SJSA1 (cell line): ENCODE measurements around the gene SPATA24. TPM values are rescaled to one million over a fixed set of nuclear protein-coding genes. Genes with fewer than 3 reads are reported as not detected.

Source experiments
- DNase-seq, 2 experiments: peaks; one replicate each; pipeline ENCODE4 v3.0.0-alpha.2; 2015 to 2020; ENCODE audit warnings: low spot score in 2 of 2, low read depth in 1 of 2
- H3K27ac ChIP-seq: fragments of 250-450 bp; sonication (Bioruptor Pico); 2 replicates; pipeline ENCODE4 v1.5.1; 2020; ENCODE audit warnings: mild to moderate bottlenecking, moderate library complexity
- H3K27me3 ChIP-seq: fragments of 250-450 bp; sonication (Bioruptor Pico); replicated peaks from 2 replicates; pipeline ENCODE4 v1.5.1; 2020; ENCODE audit warnings: mild to moderate bottlenecking, moderate library complexity
- H3K36me3 ChIP-seq: fragments of 250-450 bp; sonication (Bioruptor Pico); 2 replicates; pipeline ENCODE4 v1.5.1; 2020; ENCODE audit warnings: mild to moderate bottlenecking
- H3K4me1 ChIP-seq: fragments of 250-450 bp; sonication (Bioruptor Pico); replicated peaks from 2 replicates; pipeline ENCODE4 v1.6.1; 2021; ENCODE audit warnings: mild to moderate bottlenecking
- H3K4me3 ChIP-seq: fragments of 250-450 bp; sonication (Bioruptor Pico); 2 replicates; pipeline ENCODE4 v1.5.1; 2020; ENCODE audit warnings: mild to moderate bottlenecking
- H3K9me3 ChIP-seq: fragments of 250-450 bp; sonication (Bioruptor Pico); replicated peaks from 2 replicates; pipeline ENCODE4 v1.5.1; 2020; ENCODE audit warnings: mild to moderate bottlenecking
- total RNA-seq: library from RNA; depleted of rRNA; stranded (reverse); fragments of >200 nt; shearing (Covaris generic); gene quantifications from 2 replicates; pipeline ENCODE4 v1.2.3, GENCODE V29; 2014

SPATA24 gene
- total RNA-seq, 1 experiment from 2014 or later = 4.0 TPM

DNA sequence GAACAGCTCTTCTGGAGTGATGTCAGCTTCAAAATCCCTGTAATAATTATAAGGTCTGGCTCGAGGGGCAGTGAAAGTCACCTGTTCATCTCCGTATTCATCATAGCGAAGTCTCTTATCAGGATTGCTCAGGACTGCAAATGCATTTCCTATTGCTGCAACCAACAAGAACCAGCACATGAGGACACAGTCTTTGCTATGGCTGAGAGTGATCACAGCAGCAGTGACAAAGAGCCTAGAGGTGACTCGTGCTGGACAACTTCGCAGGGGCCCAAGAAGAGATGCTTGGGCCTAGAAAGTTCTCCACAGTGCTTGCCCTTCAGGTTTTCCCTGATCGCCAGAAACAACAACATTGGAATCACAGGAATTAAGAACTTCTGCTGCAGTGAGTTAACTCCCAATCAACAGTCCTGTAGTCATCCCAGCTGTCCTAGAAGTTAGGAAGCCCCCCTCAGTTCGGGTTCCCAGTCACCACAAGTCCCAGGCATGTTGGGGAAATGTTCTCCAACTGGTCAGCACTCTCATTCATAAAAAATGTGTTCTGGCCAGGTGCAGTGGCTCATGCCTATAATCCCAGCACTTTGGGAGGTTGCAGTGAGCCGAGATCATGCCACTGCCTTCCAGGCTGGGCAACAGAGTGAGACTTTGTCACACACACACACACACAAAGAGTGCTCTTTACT, 22.5 kb upstream of the SPATA24 start:
- Histone ChIP-seq H3K27ac (no peak overlapping the region), H3K9me3 (no peaks in the 10 kb centered on the region), H3K4me1 (no peaks in the 10 kb centered on the region), H3K36me3 (peaks cover 6% of the 10 kb centered on the region; the same call in 1 of the 2 replicates), H3K27me3 (no peaks in the 10 kb centered on the region), H3K4me3 (no peak overlapping the region)
- DNase-seq = no peak

DNA sequence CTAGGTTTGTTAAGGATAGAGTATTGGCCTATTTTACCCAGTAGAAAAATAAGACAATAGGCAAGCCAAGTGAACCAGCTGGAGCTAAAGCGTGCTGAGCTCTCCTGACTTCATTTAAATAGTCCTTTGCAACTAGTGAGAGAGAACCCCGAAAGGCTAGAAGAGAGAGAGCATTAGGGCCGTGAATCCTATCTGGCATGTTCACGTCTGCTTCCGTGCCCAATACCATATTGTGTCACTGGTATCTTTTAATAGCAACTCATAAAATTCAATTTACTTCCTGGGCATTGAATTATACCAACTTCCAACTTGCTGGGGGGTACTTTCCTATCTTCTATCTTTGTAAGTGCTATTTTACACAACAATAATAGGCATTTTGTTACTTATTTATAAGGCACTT, 21.6 kb upstream of the SPATA24 start:
- Histone ChIP-seq H3K36me3 (peaks cover 8% of the 10 kb centered on the region), H3K9me3 (no peaks in the 10 kb centered on the region), H3K27ac (no peak overlapping the region), H3K4me3 (no peak overlapping the region), H3K4me1 (no peaks in the 10 kb centered on the region), H3K27me3 (no peaks in the 10 kb centered on the region)
- no peak for DNase-seq

DNA sequence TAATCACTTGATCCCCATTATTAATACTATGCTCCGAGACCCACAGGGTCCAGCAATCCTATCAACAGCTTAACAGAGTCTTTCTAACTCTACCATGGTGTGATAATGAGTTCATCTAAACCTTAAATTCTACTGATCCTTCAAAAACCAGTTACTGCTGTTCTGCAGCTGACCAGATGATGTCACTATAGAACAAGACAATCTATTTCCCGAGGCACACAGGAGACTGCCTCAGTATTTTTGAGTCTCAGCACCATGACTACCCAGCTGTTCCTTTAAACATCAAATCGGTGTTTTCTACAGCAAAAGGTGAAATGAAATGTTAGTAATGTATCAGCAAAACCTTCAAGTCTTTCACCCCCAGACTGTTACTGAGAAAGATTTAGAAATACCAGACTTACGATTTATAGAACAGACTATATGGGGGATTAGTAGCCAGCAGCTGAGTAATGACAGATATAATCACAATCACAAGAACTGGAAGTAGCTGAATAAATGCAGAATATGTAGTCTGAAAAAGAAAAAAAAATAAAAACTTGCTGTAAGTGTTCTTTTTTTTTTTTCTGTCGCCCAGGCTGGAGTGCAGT, 18.5 kb upstream of the SPATA24 start:
- H3K27ac ChIP-seq = no peak overlapping the region
- DNase-seq = peak; percentile 59 to 69
- H3K27me3 ChIP-seq = no peaks in the 10 kb centered on the region
- H3K36me3 ChIP-seq = peaks cover 18% of the 10 kb centered on the region
- H3K9me3 ChIP-seq = no peaks in the 10 kb centered on the region
- H3K4me1 ChIP-seq = no peaks in the 10 kb centered on the region
- no peak overlapping the region for H3K4me3 ChIP-seq

DNA sequence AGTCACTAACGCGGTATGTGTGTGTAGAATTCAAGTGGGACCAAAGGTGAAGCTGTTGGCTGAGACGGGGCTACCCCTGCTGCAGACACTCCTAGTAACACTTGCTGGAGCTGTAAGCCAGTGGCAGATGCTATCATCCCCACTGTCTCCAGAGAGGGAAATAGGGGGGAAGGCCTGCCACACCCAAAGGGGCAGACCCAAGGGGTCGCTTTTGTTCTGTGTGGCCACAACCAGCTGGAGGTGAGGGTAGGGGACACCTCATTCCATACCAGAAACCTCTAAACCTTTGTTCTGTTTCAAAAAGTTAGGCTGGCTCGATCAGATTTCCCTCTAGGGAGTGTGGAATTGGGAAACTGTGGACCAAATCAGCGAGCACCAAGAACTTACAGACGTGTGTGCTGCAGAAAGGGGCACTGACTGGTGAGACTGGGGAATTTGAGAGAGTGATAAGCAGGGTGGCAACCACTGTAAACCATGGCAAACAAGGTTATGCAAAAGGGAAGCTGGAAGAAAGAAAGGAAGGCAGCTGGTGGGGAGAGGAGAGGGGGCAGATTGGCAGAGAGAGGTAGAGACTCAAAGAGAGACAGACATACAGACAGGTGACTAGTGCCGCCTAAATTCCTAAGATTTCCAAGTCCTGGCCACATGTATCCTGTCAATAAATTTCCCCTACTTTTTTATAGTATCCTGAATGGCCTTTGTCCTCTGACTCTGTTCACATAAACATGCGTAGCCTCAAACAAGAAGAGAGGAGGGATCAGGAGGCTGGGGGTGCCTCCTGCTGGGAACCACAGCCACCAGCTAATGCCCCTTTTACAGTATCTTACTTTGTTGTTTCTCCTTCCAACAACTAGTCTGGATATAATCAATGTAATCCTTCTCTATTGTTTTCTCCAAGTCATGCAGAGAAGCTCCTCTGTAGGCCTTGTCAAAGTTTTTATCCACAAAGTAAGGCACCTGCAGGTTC, 15.6 kb upstream of the SPATA24 start:
- Histone ChIP-seq H3K36me3 (peaks cover 19% of the 10 kb centered on the region), H3K4me1 (no peaks in the 10 kb centered on the region; the same call in 1 of the 2 replicates), H3K27ac (no peak overlapping the region), H3K9me3 (no peaks in the 10 kb centered on the region), H3K4me3 (no peak overlapping the region), H3K27me3 (no peaks in the 10 kb centered on the region)
- DNase-seq = no peak

DNA sequence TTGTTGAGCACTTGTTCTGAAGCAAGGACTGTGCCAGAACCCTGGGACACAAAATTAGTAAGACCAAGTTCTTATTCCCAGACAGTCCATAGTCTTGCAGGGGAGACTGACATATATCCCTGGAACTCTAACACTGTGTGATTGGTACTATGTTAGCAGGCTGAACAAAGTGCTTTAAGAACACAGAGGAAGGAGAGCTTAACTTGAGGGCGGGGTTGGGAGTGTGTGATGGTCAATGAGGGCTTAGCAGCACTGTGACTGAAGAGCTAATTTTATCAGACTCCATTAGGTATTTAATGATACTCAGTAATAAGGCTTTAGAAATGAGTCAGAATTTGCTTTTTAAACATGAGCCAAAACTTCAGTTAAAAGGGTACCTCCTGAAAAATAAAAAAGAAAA, 14.9 kb upstream of the SPATA24 start:
- H3K27ac ChIP-seq = no peak overlapping the region

DNA sequence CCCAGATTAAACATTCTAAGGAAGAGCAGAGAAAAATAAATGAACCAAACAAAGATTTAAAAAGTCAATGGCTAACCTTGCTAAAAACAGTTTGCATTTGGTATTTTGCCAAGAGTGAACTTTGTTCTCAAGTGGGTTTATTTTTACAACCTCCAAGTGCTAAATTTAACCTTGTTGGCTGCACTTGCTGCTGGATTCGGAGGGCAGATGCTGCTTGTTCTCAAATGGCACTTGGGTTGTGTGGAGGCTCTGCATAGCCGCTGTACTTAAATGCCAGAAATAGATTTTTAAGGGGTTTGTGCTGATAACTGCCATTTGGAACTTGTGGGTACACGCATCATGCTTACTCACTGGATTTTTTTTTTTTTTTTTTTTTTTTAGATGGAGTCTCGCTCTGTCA, 13.3 kb upstream of the SPATA24 start:
- Histone ChIP-seq H3K27ac (no peak overlapping the region), H3K27me3 (no peaks in the 10 kb centered on the region), H3K9me3 (no peaks in the 10 kb centered on the region), H3K36me3 (peaks cover 19% of the 10 kb centered on the region), H3K4me3 (no peak overlapping the region), H3K4me1 (no peaks in the 10 kb centered on the region; the same call in 1 of the 2 replicates)
- DNase-seq = no peak

More for the DNA sequence above, 14.9 kb upstream of the SPATA24 start:
- no peak for DNase-seq
- no peaks in the 10 kb centered on the region for H3K9me3 ChIP-seq
- peaks cover 19% of the 10 kb centered on the region for H3K36me3 ChIP-seq
- no peak overlapping the region for H3K4me3 ChIP-seq
- H3K4me1 ChIP-seq = no peaks in the 10 kb centered on the region; the same call in 1 of the 2 replicates
- H3K27me3 ChIP-seq = no peaks in the 10 kb centered on the region

DNA sequence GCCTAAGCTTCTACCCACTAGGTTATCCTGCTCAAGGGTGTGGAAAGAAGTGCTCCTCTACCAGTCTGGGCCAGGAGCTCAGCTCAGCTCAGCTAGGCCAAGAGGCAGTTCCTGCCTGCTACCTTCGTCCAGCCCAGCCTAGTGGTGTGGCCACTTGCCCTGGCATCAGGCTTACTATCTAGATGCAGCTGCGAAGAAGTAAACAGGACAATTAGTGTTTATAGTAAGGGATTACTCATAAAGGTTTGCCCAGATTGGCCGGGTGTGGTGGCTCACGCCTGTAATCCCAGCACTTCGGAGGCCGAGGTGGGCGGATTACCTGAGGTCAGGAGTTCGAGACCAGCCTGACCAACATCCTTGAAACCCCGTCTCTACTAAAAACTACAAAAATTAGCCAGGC, 12.8 kb upstream of the SPATA24 start:
- Histone ChIP-seq H3K4me3 (no peak overlapping the region), H3K27ac (no peak overlapping the region), H3K36me3 (peaks cover 19% of the 10 kb centered on the region), H3K27me3 (no peaks in the 10 kb centered on the region), H3K4me1 (no peaks in the 10 kb centered on the region; the same call in 1 of the 2 replicates), H3K9me3 (no peaks in the 10 kb centered on the region)
- DNase-seq = no peak

DNA sequence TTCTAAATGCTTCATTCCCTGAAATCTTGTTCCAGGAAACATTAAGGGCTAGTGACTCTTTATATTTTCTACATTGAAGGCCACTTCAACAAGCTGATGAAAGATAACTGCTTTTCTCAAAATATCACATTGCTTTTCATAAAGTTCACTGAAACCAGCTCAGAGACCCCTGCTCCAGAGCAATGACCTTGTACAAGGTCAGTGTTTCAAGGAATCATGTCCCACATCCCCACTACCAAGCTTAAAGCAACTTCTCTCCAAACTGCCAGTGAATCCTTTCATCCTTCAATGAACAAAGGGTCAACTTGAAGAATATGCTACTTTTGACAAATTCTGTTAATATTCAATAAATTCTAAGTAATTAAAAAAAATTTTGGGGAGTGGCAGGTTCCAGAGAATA, 12.0 kb upstream of the SPATA24 start:
- Histone ChIP-seq H3K4me1 (no peaks in the 10 kb centered on the region; the same call in 1 of the 2 replicates), H3K27ac (no peak overlapping the region), H3K36me3 (peaks cover 19% of the 10 kb centered on the region), H3K27me3 (no peaks in the 10 kb centered on the region), H3K9me3 (no peaks in the 10 kb centered on the region), H3K4me3 (no peak overlapping the region)
- no peak for DNase-seq

DNA sequence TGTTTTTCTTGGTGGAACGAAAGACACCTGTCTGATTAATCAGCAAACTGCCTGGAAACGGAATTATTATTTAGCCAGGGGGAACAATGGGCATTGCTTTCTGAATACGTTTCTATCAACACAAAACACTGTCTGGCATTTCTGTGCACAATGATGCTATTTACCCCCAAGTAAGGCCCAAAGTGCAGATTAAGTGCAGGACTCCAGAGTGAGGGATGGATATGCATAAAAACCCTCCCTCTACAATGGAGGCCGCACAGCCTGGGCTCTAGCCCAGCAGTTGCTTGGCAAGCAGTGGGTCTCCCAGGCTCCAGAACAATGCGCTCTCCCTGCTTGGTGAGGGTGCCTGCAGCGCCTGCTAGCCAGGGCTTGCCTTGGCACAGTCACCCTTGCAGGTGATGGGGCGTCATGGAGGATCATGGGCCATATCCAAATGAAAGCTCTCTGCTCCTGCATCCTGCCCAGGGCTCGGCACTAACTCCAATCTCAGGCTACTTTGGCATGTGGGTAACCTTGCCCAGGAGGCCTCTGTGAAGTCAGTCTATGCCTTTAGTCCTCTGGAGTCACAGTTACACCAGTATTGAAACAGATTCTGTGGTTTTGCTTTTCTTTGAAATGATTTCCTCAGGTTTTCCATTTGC, 11.5 kb upstream of the SPATA24 start:
- DNase-seq = no peak
- Histone ChIP-seq H3K36me3 (peaks cover 16% of the 10 kb centered on the region), H3K27ac (no peak overlapping the region), H3K27me3 (no peaks in the 10 kb centered on the region), H3K4me1 (no peaks in the 10 kb centered on the region; the same call in 1 of the 2 replicates), H3K9me3 (no peaks in the 10 kb centered on the region), H3K4me3 (no peak overlapping the region)

DNA sequence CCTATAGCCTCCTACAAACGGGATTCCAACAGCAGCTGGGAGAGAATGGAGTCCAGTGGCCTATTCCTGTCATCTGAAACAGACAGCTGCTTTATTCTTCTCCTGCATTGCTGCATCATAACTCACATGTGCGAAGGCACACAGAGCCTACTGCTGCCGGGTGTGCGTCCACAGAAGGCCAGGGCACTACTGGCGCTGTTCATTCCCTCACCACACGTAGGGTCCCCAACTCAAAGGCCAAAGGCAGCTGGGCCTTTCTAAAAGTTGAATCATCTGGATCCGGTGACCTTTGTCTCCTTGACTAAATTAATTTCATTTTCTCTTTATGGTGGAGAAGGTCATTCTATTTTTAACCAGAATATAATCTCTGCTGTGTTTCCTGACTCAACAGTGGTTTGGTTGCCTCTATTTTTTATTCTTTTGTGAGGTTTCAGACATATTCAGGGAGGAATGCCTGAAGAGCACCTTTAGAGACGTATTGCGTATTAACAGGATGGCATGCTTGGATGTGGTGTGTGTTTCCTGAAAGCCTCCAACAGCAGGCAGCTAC, 10.8 kb upstream of the SPATA24 start:
- no peak overlapping the region for H3K27ac ChIP-seq

DNA sequence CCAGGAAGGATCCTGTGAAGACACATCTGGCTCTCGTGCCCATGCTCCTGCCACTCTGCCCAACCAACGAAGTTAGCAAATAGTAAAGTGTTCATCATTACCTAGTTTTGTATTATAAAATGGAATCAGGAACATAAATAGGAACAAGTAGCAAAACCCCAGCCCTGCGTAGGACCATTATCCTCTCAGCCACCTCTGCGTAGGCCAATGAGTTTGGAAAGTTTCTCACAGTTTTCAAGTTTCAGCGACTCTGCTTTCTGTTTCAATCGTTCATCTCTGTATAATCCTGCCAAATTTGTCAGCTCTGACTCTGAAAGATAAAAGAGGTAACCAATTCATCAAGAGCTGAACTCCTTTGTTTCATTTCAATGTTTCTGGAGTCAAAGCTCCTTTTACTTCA, 10.1 kb upstream of the SPATA24 start:
- no peak for DNase-seq
- Histone ChIP-seq H3K4me3 (no peak overlapping the region), H3K4me1 (no peaks in the 10 kb centered on the region; the same call in 1 of the 2 replicates), H3K27ac (no peak overlapping the region), H3K27me3 (no peaks in the 10 kb centered on the region), H3K9me3 (no peaks in the 10 kb centered on the region), H3K36me3 (peaks cover 7% of the 10 kb centered on the region)

More for the DNA sequence above, 10.8 kb upstream of the SPATA24 start:
- no peaks in the 10 kb centered on the region for H3K27me3 ChIP-seq
- H3K9me3 ChIP-seq = no peaks in the 10 kb centered on the region
- H3K4me3 ChIP-seq = no peak overlapping the region
- DNase-seq = no peak
- H3K36me3 ChIP-seq = peaks cover 10% of the 10 kb centered on the region
- no peaks in the 10 kb centered on the region; the same call in 1 of the 2 replicates for H3K4me1 ChIP-seq

DNA sequence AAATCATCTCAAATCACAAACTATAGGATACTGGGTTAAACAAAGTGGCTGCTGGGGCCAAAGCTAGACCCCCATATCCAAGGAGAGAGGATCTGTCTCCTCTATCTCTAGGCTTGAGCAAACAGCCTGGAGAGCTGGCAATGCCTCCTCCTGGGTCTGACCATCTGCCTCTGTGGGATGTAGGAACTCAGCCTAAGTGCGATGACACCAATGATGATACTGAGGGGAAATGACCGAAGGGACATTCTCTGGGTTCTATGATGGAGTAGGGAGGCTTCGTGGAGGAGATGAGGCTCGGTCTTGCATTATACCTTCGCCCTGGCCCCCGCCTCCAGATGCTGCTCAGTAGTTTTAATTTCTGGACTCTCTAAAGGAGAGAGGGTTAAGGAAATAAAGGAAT, 9.3 kb upstream of the SPATA24 start:
- H3K9me3 ChIP-seq = no peaks in the 10 kb centered on the region
- H3K4me3 ChIP-seq = no peak overlapping the region
- no peak overlapping the region for H3K27ac ChIP-seq
- peaks cover 7% of the 10 kb centered on the region for H3K36me3 ChIP-seq
- no peaks in the 10 kb centered on the region for H3K27me3 ChIP-seq
- DNase-seq = no peak
- H3K4me1 ChIP-seq = no peaks in the 10 kb centered on the region; the same call in 1 of the 2 replicates
